Heart left ventricle (tissue), 13 donors: ENCODE measurements around the gene MZB1.

Source experiments
- CTCF ChIP-seq, 12 donors: fragments of 200-600 bp; sonication (generic) in 4 of 12; IDR thresholded peaks; one replicate each; pipeline versions ENCODE4 v1.5.0 to v1.8.0; 2018 to 2022; ENCODE audit warnings: antibody characterized with exemption in 12 of 12, mild to moderate bottlenecking in 5 of 12
- POLR2A ChIP-seq, 2 donors: fragments of 450-650 bp; IDR thresholded peaks; one replicate each; pipeline ENCODE4 v1.6.1; 2017; ENCODE audit warnings: antibody characterized with exemption in 2 of 2, mild to moderate bottlenecking in 2 of 2, moderate library complexity in 2 of 2
- donor health status: ischemic (EF 13 %, LVEDD 7.1; RV severe dilation, severe dysfunction).
- donor health status: DM: no; HTN: yes; CAD: no.
- donor health status: DM: no; HTN: no; CAD: no.
- donor health status: ischemic (EF 25% LVEDD 6.9; RV normal size, moderate dysfunction).
- donor health status: ischemic (EF 25% LVEDD 5.7; RV mildly dilated, moderate dysfunction).
- donor health status: ischemic (EF 35%, LVEDD 5.7; RV mildly dilated, moderate dysfunction).
- donor health status: nonischemic (EF 11% LVEDD 7.7; RV severe dilation, severe dysfunction).
- donor health status: DM: yes; HTN: yes; CAD: no.
- donor health status: PGD.
- donor health status: ischemic (EF 29% LVEDD 5.4; RV normal size, mild dysfunction).
- donor health status: nonischemic (EF 23%, LVEDD 6.1; RV moderate dilation, normal function).

DNA sequence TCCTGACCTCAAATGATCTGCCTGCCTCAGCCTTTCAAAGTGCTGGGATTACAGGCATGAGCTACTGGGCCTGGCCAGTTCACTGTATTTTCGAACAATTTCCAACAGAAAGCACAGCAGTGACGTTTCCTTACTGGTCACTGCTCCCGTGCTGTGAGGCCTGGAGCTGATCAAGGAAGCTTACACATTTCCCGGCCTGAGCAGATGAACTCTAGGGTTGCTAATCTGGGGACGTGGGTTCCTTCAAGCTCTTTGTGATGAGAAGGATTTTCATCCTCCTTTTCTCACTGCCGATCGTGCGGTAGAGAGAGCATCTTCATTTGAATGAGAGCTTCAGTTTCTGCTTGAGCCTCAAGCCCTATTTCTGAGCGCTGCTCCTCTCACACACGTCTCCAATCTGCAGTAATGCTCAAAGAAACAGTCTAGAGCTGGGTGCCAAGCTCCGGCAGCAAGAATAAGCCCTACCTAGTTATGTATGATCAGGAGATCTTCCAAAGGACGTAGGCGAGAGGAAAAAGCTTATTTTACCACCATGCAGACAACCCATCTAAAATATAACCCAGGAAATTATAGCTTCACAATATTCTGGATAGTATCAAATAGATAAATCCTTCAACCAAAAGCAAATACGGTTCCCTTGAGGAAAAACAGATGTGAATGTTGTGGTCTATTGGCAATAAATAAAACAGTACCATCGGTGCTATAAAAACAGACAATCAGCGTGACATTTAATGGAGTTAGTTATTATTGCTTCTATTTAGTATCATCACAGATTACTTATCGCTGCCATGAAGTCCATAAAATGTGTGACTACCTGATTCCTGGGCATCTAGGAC, 21.5 kb upstream of the MZB1 start:
- TF ChIP-seq CTCF (IDR thresholded peaks at IDR 0.05) (no peak), POLR2A (IDR thresholded peaks at IDR 0.05) (no peak)
